A549 treated with RU486 at 1 μM for 4 hours (cell line): Measurements from ENCODE around the gene OLFM4. TPM values are rescaled to one million over a fixed set of nuclear protein-coding genes. Genes with fewer than 3 reads are reported as not detected.

Experiments
- total RNA-seq: library from RNA; stranded (reverse); fragments of 200-300 nt; extraction: Qiagen RNA extraction; gene quantifications from 5 replicates; pipeline ENCODE4 v1.2.3, GENCODE V29; 2022; ENCODE audit warnings: low read depth

Gene OLFM4, protein sequence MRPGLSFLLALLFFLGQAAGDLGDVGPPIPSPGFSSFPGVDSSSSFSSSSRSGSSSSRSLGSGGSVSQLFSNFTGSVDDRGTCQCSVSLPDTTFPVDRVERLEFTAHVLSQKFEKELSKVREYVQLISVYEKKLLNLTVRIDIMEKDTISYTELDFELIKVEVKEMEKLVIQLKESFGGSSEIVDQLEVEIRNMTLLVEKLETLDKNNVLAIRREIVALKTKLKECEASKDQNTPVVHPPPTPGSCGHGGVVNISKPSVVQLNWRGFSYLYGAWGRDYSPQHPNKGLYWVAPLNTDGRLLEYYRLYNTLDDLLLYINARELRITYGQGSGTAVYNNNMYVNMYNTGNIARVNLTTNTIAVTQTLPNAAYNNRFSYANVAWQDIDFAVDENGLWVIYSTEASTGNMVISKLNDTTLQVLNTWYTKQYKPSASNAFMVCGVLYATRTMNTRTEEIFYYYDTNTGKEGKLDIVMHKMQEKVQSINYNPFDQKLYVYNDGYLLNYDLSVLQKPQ
- not detected in 5 replicates for total RNA-seq

DNA sequence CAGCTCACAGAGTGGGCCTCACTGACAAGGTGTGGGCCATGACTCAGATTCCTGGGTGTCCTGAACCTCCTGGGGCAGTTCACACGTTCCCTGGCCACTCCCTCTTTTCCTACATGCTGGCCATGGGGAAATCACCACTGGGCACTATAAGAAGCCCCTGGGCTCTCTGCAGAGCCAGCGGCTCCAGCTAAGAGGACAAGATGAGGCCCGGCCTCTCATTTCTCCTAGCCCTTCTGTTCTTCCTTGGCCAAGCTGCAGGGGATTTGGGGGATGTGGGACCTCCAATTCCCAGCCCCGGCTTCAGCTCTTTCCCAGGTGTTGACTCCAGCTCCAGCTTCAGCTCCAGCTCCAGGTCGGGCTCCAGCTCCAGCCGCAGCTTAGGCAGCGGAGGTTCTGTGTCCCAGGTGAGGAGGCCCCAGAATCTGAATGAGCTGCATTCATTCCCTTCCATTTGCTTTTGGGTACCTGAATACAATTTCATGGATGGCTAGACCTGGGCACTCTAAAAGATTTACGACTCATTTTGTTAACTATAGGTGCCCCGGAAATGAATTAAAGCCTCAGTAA is at the start of gene OLFM4:
Gene OLFM4, plus strand, starts transcription at position 177 of the 567 bp plus-strand sequence. Its CDS starts 24 bp downstream, at position 201.

Other genes with a start within 250 kb of the OLFM4 start
- not detected in 5 replicates for gene PCDH8, start 180.2 kb upstream of the OLFM4 start, total RNA-seq